GM19455 (cell line): ENCODE data around the gene ZNF385A.

Experiments used
- ATAC-seq: cut with Tn5 transposase; IDR thresholded peaks from one replicate; pipeline ENCODE4 v1.9.1; 2021; ENCODE audit not compliant: unreplicated experiment

The ZNF385A gene

GRCh38 chr12:54393743-54394142 is 9.2 kb upstream of the ZNF385A start:
- ATAC-seq, result no peak

GRCh38 chr12:54393207-54393609 is 8.7 kb upstream of the ZNF385A start:
- ATAC-seq, result no peak

- ATAC-seq, result no peak
These were observed 8.1 kb upstream of the ZNF385A start for GRCh38 chr12:54392485-54393206.

- no peak for ATAC-seq
These were observed 6.4 kb upstream of the ZNF385A start for GRCh38 chr12:54390668-54391551.

GRCh38 chr12:54390176-54390667 is 5.7 kb upstream of the ZNF385A start:
- ATAC-seq, result no peak

GRCh38 chr12:54389607-54390175 is 5.2 kb upstream of the ZNF385A start:
- no peak for ATAC-seq

GRCh38 chr12:54389134-54389508 is 4.6 kb upstream of the ZNF385A start:
- no peak for ATAC-seq

- no peak for ATAC-seq
These were observed 4.0 kb upstream of the ZNF385A start for GRCh38 chr12:54388237-54389133.

GRCh38 chr12:54387114-54387467 is 2.6 kb upstream of the ZNF385A start:
- no peak for ATAC-seq

- no peak for ATAC-seq
These were observed 2.0 kb upstream of the ZNF385A start for GRCh38 chr12:54386403-54387113.

- ATAC-seq, result peak; percentile 44
These were observed 850 bp upstream of the ZNF385A start for GRCh38 chr12:54385251-54385914.

GRCh38 chr12:54383041-54383609 is 1.4 kb downstream of the ZNF385A start:
- no peak for ATAC-seq

GRCh38 chr12:54381136-54381535 is 3.4 kb downstream of the ZNF385A start:
- ATAC-seq, result no peak

GRCh38 chr12:54379398-54380201 is 4.9 kb downstream of the ZNF385A start:
- peak; percentile 78 for ATAC-seq

GRCh38 chr12:54378796-54379397 is 5.6 kb downstream of the ZNF385A start:
- peak; percentile 68 for ATAC-seq

GRCh38 chr12:54377797-54378515 is 6.6 kb downstream of the ZNF385A start:
- ATAC-seq, result no peak

GRCh38 chr12:54377007-54377406 is 7.5 kb downstream of the ZNF385A start:
- ATAC-seq, result no peak
